Adrenal gland (tissue), 12 donors: ENCODE measurements around the gene BICDL1. TPM values are rescaled to one million over a fixed set of nuclear protein-coding genes. Genes with fewer than 3 reads are reported as not detected.

ENCODE experiments used
- DNase-seq, 7 donors: peaks; one replicate each; pipeline ENCODE4 v3.0.0-alpha.2; 2019 to 2020
- H3K27ac ChIP-seq, 5 donors: fragments of 200-600 bp; sonication (generic) in 4 of 5; 1 replicate in 3 of 5; 2 replicates in 2 of 5; pipeline versions ENCODE4 v1.5.1 to v1.8.0; 2016 to 2020; ENCODE audit warnings: mild to moderate bottlenecking in 1 of 5
- H3K27me3 ChIP-seq: fragments of 200-600 bp; 2 replicates; pipeline ENCODE4 v1.8.0; 2021
- H3K36me3 ChIP-seq, 2 donors: fragments of 200-600 bp; replicated peaks in 1 of 2; 1 replicate in 1 of 2; 2 replicates in 1 of 2; pipeline versions ENCODE4 v1.5.1 to v1.8.0; 2018 to 2022
- H3K4me1 ChIP-seq, 2 donors: fragments of 200-600 bp; replicated peaks in 1 of 2; 1 replicate in 1 of 2; 2 replicates in 1 of 2; pipeline versions ENCODE4 v1.5.1 to v1.8.0; 2018 to 2021
- H3K4me3 ChIP-seq, 4 donors: fragments of 200-600 bp; sonication (generic) in 3 of 4; one replicate each; pipeline ENCODE4 v1.5.1; 2016 to 2018
- H3K9me3 ChIP-seq, 3 donors: fragments of 200-600 bp; sonication (generic) in 1 of 3; replicated peaks in 1 of 3; 1 replicate in 2 of 3; 2 replicates in 1 of 3; pipeline versions ENCODE4 v1.5.1 to v1.8.0; 2016 to 2021
- CTCF ChIP-seq, 6 experiments: fragments of 450-650 bp in 4 of 6; fragments of 200-600 bp in 2 of 6; sonication (generic) in 1 of 6; IDR thresholded peaks; 1 replicate in 5 of 6; 2 replicates in 1 of 6; pipeline versions ENCODE4 v1.5.1 to v1.8.0; 2016 to 2021; ENCODE audit warnings: antibody characterized with exemption in 6 of 6, mild to moderate bottlenecking in 2 of 6, moderate library complexity in 1 of 6
- POLR2A ChIP-seq, 2 donors: fragments of 450-650 bp; IDR thresholded peaks; one replicate each; pipeline ENCODE4 v1.6.1; 2017; ENCODE audit warnings: antibody characterized with exemption in 2 of 2, mild to moderate bottlenecking in 2 of 2, moderate library complexity in 1 of 2
- WGBS, 4 donors: extraction: QIAGEN DNeasy Blood & Tissue Kit in 2 of 4; methylation state at CpG; one replicate each; pipeline versions ENCODE4 v1.1.5 to v1.1.7; 2013 to 2017; 5-methylcytosine and 5-hydroxymethylcytosine counted together
- intact Hi-C, 2 donors: fragments of 100-400 bp; cut with DNase I; formaldehyde crosslinking; loops; one replicate each; pipeline versions ENCODE4 v1.14.1 to v1.15.0; 2022 to 2023
- polyA plus RNA-seq, 3 donors: library from polyadenylated mRNA; stranded (reverse); fragments of 200-250 nt in 2 of 3; fragments of 350-450 nt in 1 of 3; fragmentation: Illumina TruSeq in 1 of 3; extraction: RNeasy Lipid Tissue Mini Kit (QIAGEN cat#74804) in 1 of 3; gene quantifications; one replicate each; pipeline ENCODE4 v1.2.3, GENCODE V29; 2013 to 2014
- total RNA-seq, 9 donors: library from RNA; depleted of rRNA in 4 of 9; stranded (reverse); fragments of >200 nt in 4 of 9; fragments of 120-200 nt in 1 of 9; fragmentation: NEBNext Ultra II Directional in 1 of 9; extraction: Animal tissue kit (Norgen Biotek cat#: 25700) in 1 of 9; gene quantifications; one replicate each; pipeline versions ENCODE4 v1.1.0 to v1.2.4, GENCODE V29; 2013 to 2023
- donor health status: healthy with polysubstance abuse.
- donor health status: Bipolar disorder and iron deficiency.
- donor health status: DM: yes; HTN: yes; CAD: no.
- donor health status: DM: no; HTN: no; CAD: no.
- donor health status: DM: no; HTN: no; CAD: no.
- donor health status: DM: yes; HTN: yes; CAD: no.

Gene BICDL1
- total and polyA plus RNA-seq, 12 donors, result 0.35 to 24.0 (median 2.7) TPM

- Histone ChIP-seq H3K36me3 (peaks cover 0 to 100% of the 10 kb centered on the region in 2 donors), H3K27me3 (no peaks in the 10 kb centered on the region), H3K4me1 (no peaks in the 10 kb centered on the region), H3K4me3 (no peak overlapping the region), H3K27ac (no peak overlapping the region), H3K9me3 (no peaks in the 10 kb centered on the region)
- WGBS, 4 donors, result 93 to 98% (median 96%) methylated on average over 8 to 9 of the region's 9 CpGs
- TF ChIP-seq POLR2A (IDR thresholded peaks at IDR 0.05), result no peak
- no peak for TF ChIP-seq CTCF (IDR thresholded peaks at IDR 0.05)
- intact Hi-C loops, result loop anchor here in 1 of 2 donors (5.0 kb wide), 1 partner anchor 39 kb away; no protein-coding TSS in a partner anchor
- no peak for DNase-seq
Observed at GRCh38 chr12:120138366-120138765, 149.3 kb downstream of the BICDL1 start.

- Histone ChIP-seq H3K36me3 (peaks cover 0 to 100% of the 10 kb centered on the region in 2 donors), H3K27me3 (no peaks in the 10 kb centered on the region), H3K9me3 (no peaks in the 10 kb centered on the region), H3K4me3 (no peak overlapping the region), H3K4me1 (no peaks in the 10 kb centered on the region), H3K27ac (no peak overlapping the region)
- intact Hi-C loops, result loop anchor here in 1 of 2 donors (5.0 kb wide), 1 partner anchor 37 kb away; no protein-coding TSS in a partner anchor
- WGBS, 4 donors, result 80 to 83% (median 82%) methylated on average over 5 of the region's 5 CpGs
- DNase-seq, result no peak
- no peak for TF ChIP-seq POLR2A (IDR thresholded peaks at IDR 0.05)
- no peak for TF ChIP-seq CTCF (IDR thresholded peaks at IDR 0.05)
Observed at GRCh38 chr12:120139958-120140357, 150.9 kb downstream of the BICDL1 start.

- no peak overlapping the region for H3K4me3 ChIP-seq
- intact Hi-C loops, result no loop called here
- no peak overlapping the region for H3K27ac ChIP-seq
- no peaks in the 10 kb centered on the region for H3K27me3 ChIP-seq
- H3K9me3 ChIP-seq, result no peaks in the 10 kb centered on the region
- H3K36me3 ChIP-seq, result peaks cover 0 to 100% of the 10 kb centered on the region in 2 donors
- TF ChIP-seq CTCF (IDR thresholded peaks at IDR 0.05) (no peak), POLR2A (IDR thresholded peaks at IDR 0.05) (no peak)
- no peak for DNase-seq
- 93 to 100% (median 97%) methylated on average over 1 to 9 of the region's 9 CpGs for WGBS, 4 donors
- no peaks in the 10 kb centered on the region for H3K4me1 ChIP-seq
Observed at GRCh38 chr12:120140603-120141002, 151.6 kb downstream of the BICDL1 start.

- H3K36me3 ChIP-seq, result peaks cover 0 to 100% of the 10 kb centered on the region in 2 donors
- H3K9me3 ChIP-seq, result no peaks in the 10 kb centered on the region
- no peak for TF ChIP-seq CTCF (IDR thresholded peaks at IDR 0.05)
- no peak for TF ChIP-seq POLR2A (IDR thresholded peaks at IDR 0.05)
- no peaks in the 10 kb centered on the region for H3K27me3 ChIP-seq
- no peak overlapping the region for H3K27ac ChIP-seq
- no peak for DNase-seq
- intact Hi-C loops, result no loop called here
- H3K4me3 ChIP-seq, result no peak overlapping the region
- 92 to 97% (median 94%) methylated on average over 6 of the region's 6 CpGs for whole genome bisulfite sequencing, 4 donors
- no peaks in the 10 kb centered on the region for H3K4me1 ChIP-seq
Observed at GRCh38 chr12:120141336-120141735, 152.3 kb downstream of the BICDL1 start.
